ENCODE measurements around the gene SLC25A42. TPM values are rescaled to one million over a fixed set of nuclear protein-coding genes. Genes with fewer than 3 reads are reported as not detected.
"Not testable (repeated sequence)": the region's sequence is repeated elsewhere in the genome, so short reads cannot be mapped to it uniquely, and the experiment has no call there.

The SLC25A42 gene
- total and polyA plus RNA-seq, 10 donors, result 9.7 to 25.3 (median 16.6) TPM

DNA sequence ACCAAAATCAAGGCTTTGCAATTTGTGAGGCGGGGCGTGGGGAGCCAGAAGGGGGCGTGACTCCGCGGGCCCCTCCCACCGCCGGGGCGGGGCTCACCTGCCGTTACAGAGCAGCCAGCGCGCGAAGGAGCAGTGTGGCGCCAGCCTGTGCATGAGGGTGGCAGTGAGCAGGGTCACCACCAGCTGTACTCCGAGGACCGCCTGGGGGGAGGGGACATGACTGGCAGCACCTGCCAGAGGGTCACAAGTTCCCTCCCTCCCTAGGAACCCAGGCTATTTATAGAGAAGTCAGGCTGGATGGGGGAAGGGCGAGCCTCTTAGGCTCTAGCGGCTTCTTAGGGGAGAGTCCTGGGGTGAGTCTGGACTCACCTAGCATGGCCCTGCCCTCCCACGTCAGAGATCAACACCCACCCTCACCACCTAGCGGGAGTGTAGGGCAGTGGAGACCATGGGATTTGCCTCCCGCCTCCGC, 70.9 kb downstream of the SLC25A42 start:
- Histone ChIP-seq H3K4me1 (peaks cover 0 to 38% (median 21%) of the 10 kb centered on the region in 6 donors), H3K27me3 (replicated peaks in 1 of 7) (no peaks in the 10 kb centered on the region), H3K4me3 (no peak overlapping the region), H3K36me3 (peaks cover 0 to 15% (median 4%) of the 10 kb centered on the region in 6 donors), H3K9me3 (peaks cover 0 to 18% (median 13%) of the 10 kb centered on the region in 8 donors), H3K27ac (no peak overlapping the region)
- DNase-seq, result no peak
- 19 to 49% (median 31%) methylated on average over 17 to 21 of the region's 21 CpGs for WGBS, 5 donors
- intact Hi-C loops (cut with DNase I; ENCODE audit: low total_unique reads), result loop anchor here (5.0 kb wide), 1 partner anchor 72 kb away; the partner anchor contains the start of gene SLC25A42
- TF ChIP-seq, protein P1, sequence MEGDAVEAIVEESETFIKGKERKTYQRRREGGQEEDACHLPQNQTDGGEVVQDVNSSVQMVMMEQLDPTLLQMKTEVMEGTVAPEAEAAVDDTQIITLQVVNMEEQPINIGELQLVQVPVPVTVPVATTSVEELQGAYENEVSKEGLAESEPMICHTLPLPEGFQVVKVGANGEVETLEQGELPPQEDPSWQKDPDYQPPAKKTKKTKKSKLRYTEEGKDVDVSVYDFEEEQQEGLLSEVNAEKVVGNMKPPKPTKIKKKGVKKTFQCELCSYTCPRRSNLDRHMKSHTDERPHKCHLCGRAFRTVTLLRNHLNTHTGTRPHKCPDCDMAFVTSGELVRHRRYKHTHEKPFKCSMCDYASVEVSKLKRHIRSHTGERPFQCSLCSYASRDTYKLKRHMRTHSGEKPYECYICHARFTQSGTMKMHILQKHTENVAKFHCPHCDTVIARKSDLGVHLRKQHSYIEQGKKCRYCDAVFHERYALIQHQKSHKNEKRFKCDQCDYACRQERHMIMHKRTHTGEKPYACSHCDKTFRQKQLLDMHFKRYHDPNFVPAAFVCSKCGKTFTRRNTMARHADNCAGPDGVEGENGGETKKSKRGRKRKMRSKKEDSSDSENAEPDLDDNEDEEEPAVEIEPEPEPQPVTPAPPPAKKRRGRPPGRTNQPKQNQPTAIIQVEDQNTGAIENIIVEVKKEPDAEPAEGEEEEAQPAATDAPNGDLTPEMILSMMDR (IDR thresholded peaks at IDR 0.05 in 8 of 11, conservative IDR thresholded peaks at IDR 0.05 in 3 of 11), result no peak
- peak in 2 of 3 donors; percentile 29 to 49 for TF ChIP-seq POLR2AphosphoS5 (IDR thresholded peaks at IDR 0.05)

DNA sequence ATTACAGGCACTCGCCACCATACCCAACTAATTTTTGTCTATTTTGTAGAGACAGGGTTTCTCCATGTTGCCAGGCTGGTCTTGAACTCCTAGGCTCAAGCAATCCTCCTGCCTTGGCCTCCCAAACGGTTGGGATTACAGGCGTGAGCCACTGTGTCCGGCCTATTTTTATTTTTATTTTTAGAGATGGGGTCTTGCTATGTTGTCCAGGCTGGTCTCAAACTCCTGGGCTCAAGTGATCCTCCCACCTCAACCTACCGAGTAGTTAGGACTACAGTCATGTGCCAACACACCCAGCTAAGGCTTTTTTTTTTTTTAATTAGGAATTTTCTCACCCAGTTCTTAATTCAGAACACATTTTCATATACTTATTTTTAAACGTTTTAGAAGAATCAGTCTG, 71.9 kb downstream of the SLC25A42 start:
- intact Hi-C loops (cut with DNase I; ENCODE audit: low total_unique reads), result loop anchor here (5.0 kb wide), 1 partner anchor 73 kb away; the partner anchor contains the start of gene SLC25A42
- H3K27ac ChIP-seq; DNase-seq; H3K27me3 ChIP-seq (replicated peaks in 1 of 7); H3K4me3 ChIP-seq: not testable (repeated sequence)
- Histone ChIP-seq H3K9me3 (peaks cover 0 to 18% (median 13%) of the 10 kb centered on the region in 8 donors), H3K36me3 (peaks cover 0 to 15% (median 4%) of the 10 kb centered on the region in 6 donors), H3K4me1 (peaks cover 0 to 40% (median 22%) of the 10 kb centered on the region in 6 donors)
- 72 to 88% (median 84%) methylated on average over 6 of the region's 6 CpGs for WGBS, 5 donors

DNA sequence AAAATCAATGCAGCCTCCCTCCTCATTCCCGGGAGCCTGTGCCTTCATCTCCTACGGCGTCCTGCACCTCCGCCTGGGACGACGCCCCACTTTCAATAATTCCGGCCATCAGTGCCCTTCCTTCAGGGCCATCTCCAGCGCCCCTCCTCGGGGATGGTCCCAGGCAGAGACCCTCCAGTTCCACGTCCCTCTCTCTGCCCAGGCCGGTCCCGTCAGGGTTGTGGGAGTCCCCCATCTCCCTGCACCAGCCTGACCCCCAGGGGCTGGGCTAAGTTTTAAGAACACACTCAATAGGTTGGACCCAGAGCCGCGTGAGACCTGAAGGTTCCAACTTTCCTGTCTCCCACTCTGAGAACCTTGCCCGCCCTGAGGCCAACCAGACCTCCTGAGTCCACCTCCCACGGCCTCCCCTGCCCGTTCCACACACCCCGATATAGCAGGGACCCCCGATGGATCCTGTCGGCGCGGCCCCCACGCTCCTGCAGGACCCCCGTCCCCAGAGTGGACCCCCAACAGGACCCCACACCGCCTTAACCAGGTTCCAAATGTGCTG, 73.8 kb downstream of the SLC25A42 start:
- DNase-seq, result peak; percentile 84
- no peak for TF ChIP-seq POLR2A (IDR thresholded peaks at IDR 0.05)
- TF ChIP-seq POLR2AphosphoS5 (IDR thresholded peaks at IDR 0.05), result no peak
- TF ChIP-seq, protein P1 (IDR thresholded peaks at IDR 0.05 in 8 of 11, conservative IDR thresholded peaks at IDR 0.05 in 3 of 11), result no peak
- peak overlapping the region in 6 of 8 donors; percentile 52 to 85 (median 78) for H3K27ac ChIP-seq
- intact Hi-C loops (cut with DNase I; ENCODE audit: low total_unique reads), result loop anchor here (5.0 kb wide), 1 partner anchor 75 kb away; the partner anchor contains the start of gene SLC25A42
- 22 to 33% (median 28%) methylated on average over 25 of the region's 25 CpGs for WGBS, 5 donors
- peaks cover 0 to 40% (median 22%) of the 10 kb centered on the region in 6 donors for H3K4me1 ChIP-seq
- H3K4me3 ChIP-seq, result peak overlapping the region; percentile 50 to 77 (median 64)
- H3K9me3 ChIP-seq, result peaks cover 0 to 3% (median under 1%) of the 10 kb centered on the region in 8 donors
- H3K36me3 ChIP-seq, result peaks cover 0 to 4% (median 0%) of the 10 kb centered on the region in 6 donors
- no peaks in the 10 kb centered on the region for H3K27me3 ChIP-seq (replicated peaks in 1 of 7)

DNA sequence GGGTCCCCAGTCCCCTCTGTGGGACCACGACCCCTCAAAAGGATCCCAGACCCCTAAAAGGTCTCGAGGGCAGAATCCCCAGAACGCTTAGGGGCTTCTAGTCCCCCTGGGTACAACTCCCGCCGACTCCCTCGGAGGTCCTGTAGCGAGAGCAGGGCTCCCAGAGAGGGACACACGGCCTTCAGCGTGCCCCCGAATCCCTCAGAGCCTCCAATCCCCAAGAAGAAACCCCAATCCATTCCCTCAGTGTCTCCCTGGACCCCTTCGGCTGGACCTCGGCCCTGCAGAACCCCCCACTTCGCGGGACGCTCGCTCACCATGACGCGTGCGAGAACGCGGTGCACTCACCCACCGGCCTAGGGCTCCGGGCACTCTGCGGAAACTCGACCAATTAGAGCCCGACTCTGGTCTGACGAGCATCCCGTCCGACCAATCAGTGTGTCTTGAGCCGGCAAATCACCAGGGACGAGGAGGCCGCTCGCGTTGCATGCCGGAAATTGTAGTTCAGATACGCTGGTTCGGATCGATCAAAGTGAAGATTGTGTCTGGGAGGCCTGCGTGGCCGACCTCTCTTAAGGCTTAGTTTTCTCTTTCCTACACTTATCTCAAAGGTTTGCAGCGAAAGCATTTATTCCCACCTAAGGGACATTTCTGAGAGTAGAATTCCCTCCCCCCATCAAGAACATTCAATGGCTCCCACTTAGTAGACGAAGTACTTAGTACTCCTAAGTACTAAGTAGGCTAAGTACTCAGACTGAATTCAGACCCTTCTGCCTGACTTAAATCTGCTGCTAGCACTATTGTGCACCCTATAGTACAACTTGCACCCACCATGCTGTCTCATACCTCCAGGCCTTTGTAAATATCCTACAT, 74.6 kb downstream of the SLC25A42 start, which contains the start of gene TMEM161A:
TSS of gene TMEM161A (minus strand) at position 370 of the 873 bp plus-strand sequence. CDS start at position 320, 50 bp downstream.
- Histone ChIP-seq H3K4me3 (peak within 1 kb of the TSS; percentile 50 to 77 (median 64)), H3K36me3 (no peaks in the 10 kb centered on the region), H3K27ac (peak within 1 kb of the TSS; percentile 48 to 85 (median 68)), H3K4me1 (peaks cover 0 to 40% (median 22%) of the 10 kb centered on the region in 6 donors), H3K27me3 (replicated peaks in 1 of 7) (no peaks in the 10 kb centered on the region), H3K9me3 (no peaks in the 10 kb centered on the region)
- intact Hi-C loops (cut with DNase I; ENCODE audit: low total_unique reads), result loop anchor here (5.0 kb wide), 1 partner anchor 76 kb away; the partner anchor contains the start of gene SLC25A42
- DNase-seq, result peak; percentile 96
- TF ChIP-seq POLR2A (IDR thresholded peaks at IDR 0.05), result peak in 2 of 3 donors; percentile 11 to 54
- peak; percentile 89 to 95 (median 91) for TF ChIP-seq POLR2AphosphoS5 (IDR thresholded peaks at IDR 0.05)
- TF ChIP-seq, protein P1 (IDR thresholded peaks at IDR 0.05 in 8 of 11, conservative IDR thresholded peaks at IDR 0.05 in 3 of 11), result peak in 3 of 11 experiments; percentile 13 to 28 (median 22)
- WGBS, 5 donors, result 3% methylated on average over 37 to 42 of the region's 42 CpGs
